ENCODE data around the gene ZNF385B. TPM values are rescaled to one million over a fixed set of nuclear protein-coding genes. Genes with fewer than 3 reads are reported as not detected.
"Not testable (repeated sequence)": the region's sequence is repeated elsewhere in the genome, so short reads cannot be mapped to it uniquely, and the experiment has no call there.

Gene ZNF385B
- 0.22 TPM in 1 of 2 replicates, not detected in the other for total RNA-seq (2014; rRNA removed; shearing (Covaris generic))

DNA sequence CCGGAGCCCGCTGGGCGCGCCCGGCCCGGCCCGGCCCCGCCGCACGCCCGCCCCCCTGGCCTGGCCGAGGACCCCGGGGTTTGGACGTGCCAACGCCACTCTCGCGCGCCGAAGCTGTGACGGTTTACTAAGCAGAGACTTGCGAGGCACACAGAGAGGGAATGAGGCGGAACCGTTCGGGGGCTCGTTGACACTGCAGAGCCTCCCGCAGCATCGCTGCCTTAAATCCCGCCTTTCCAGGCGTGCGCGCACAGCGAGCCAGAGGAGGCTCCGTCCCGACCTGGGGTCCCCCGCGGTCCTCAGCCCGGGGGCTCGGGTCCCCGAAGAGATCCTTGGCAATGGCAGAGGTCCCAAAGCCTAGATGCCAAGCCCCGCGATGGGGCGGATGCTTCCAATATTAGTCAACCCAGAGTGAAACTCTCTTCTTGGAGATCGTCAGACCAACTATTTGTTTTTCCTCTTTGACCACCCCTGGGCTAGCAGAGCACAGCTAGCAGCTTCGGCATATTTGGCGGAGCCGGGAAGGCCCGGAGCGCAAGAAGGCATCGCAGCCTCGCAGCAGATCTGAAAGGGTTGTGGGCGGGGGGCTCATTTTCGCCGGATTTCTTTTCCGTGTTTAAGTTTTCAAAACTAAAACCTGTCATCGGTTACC lies at the start of gene ZNF385B:
TSS of gene ZNF385B (minus strand) at position 197 of the 652 bp plus-strand sequence.
- no peak for DNase-seq (ENCODE audit: low spot score)

DNA sequence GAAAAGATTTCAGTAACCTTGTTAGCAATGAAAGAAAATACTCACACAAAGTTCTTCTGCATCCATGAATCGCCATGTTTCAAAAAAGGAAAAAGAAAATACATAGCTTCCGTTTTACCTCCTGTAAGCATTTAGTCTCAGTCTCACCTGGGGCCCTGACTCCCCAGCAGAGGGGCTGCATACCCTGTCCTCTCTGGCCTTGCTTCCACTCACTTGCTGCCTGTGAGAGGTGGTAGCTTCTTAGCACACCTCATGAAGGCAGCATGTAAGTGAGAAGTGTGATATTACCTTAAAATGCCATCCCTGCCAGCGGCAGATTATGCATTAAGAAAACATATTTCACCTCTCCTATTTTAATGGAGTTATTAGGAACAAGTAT lies 49.3 kb upstream of the ZNF385B start:
- no peak for DNase-seq (ENCODE audit: low spot score)

DNA sequence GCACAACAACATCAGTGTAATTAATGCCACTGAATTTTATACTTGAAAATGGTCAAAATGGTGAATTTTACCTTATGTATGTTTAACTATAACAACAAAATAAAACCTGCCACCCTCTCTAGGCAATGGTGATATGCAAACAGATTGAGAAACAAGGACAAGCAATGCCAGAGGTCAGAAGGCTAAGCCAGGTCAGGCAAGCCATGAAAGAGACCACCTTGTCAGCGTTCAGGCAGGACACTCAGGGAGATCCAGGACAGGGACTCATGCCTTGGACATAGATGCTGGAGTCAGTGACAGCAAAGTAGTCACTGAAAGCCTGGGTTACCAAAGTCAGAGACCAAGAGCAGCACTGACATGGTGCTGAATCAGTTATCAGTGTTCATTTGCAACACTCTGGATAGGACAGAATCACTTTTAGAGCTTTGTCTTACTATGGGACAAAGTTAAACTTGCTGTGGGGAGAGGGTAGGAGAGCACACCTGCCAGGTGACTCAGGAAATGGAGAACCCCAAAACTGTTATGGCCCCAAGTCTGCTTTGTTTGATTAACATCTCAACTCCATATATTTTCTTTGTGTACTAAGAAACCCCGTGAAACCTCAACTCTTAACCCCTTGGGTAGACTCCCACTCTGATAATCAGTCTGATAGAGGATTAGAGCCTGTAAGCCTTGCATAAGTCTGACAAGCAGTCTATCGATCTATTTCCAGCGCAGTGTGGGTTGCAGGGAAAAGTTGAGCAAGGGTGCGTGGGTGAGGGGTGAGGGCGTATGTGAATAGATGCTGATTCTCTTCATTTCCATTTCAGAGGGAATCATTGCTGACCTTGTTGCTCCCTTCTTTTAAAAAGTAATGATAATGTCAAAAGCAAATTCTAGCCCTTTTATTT lies 48.7 kb upstream of the ZNF385B start:
- DNase-seq (ENCODE audit: low spot score): no peak

DNA sequence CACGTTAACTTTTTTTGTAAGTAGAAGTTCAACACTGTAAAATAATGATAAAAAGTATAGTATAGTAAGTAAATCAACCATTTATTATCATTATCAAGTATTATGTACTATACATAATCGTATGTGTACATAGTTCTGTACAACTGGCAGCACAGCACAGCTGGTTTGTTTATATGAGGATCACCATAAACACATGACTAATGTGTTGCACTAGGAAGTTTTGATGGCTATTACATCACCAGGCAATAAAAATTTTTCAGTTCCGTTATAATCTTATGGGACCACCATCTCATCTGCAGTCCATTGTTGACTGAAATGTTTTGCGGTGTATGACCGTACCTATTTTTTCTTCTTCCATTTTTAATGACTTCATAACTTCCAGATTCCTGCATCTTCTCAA lies 39.2 kb upstream of the ZNF385B start:
- DNase-seq (ENCODE audit: low spot score): no peak

DNA sequence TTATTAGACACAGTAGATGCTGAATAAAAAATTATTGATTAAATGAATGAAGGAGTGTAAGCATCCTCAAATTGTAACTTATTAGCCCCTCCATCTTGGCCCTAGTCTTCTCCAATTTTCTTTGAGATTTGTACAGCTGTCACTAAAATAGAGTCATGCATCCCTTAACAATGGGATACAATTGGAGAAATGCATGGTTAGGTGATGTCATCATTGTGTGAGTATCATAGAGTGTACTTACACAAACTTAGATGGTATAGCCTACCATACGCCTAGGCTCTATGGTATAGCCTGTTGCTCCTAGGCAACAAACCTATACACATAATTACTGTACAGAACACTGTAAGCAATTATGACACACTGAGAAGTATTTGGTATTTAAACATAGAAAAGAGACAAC lies 38.3 kb upstream of the ZNF385B start:
- DNase-seq (ENCODE audit: low spot score): no peak

DNA sequence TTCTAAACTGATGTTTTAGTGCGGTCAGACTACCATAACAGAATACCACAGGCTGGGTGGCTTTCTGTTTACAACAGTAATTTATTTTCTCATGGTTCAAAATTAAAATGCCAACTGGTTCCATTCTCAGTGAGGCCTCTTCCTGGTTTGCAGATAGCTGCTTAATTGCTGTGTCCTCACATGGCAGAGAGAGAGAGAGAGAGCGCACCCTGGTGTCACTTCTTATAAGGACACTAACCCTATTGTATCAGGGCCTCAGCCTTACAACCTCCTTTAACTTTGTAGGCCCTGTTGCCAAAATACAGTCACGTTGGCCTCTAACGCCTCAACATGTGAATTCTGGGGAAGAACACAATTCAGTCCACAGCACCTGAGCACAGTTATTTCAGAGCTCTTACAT lies 37.5 kb upstream of the ZNF385B start:
- DNase-seq (ENCODE audit: low spot score): peak; percentile 19

DNA sequence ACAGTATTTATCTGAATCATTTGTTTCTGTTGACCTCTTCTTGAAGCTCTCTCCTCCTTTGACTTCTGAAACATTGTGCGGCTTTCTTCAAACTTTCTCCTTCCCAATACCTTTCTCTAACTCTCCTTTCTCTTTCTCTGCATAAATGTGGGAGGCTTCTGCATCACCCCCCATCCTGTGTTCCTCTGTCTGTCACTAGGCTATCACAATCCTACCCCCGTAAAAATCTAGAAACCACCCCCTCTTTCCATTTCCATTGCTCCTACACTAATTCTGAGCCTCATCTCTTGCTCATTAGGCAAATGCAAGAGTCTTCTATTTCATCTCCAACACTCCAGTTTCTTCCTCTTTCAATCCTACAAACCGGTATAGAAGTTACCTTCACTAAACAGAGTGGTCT lies 32.2 kb upstream of the ZNF385B start:
- DNase-seq (ENCODE audit: low spot score): no peak

DNA sequence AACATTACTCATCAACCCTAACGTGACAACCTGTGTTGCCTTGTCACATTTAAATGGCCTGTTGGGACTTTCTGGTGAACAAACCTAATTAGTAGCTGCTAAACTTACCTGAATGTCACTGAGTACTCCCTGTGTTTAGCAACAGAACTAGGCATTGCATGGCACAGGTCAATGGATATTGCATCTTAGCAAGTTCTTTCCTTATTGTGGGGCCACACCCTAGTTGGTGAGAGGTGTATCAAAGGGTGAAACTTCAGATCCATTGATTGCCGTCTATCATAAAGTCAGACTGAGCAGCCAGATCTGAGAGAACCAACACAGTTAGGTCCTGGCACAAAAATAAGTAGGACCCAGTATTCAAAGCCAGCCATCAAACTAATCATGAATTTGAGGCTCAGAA lies 29.8 kb upstream of the ZNF385B start:
- DNase-seq (ENCODE audit: low spot score): no peak

DNA sequence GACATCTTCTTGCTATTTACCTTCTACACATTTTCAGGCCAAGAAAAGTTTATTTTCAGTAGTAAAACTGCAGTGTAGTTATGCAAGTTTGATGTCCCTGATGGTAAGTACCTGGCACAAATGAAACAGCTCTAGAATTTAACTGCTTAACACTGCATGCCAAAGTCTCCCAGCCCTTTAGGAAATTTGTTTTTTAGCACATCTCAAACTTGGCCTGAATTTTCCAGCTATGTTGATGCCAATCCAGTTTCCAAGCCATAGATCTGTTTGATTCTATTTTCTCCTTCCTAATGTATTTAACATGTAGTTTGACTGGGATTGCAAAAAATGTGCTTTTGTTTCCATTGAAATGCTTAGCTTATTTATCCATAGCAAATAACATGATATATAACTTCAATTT lies 29.3 kb upstream of the ZNF385B start:
- DNase-seq (ENCODE audit: low spot score): no peak

DNA sequence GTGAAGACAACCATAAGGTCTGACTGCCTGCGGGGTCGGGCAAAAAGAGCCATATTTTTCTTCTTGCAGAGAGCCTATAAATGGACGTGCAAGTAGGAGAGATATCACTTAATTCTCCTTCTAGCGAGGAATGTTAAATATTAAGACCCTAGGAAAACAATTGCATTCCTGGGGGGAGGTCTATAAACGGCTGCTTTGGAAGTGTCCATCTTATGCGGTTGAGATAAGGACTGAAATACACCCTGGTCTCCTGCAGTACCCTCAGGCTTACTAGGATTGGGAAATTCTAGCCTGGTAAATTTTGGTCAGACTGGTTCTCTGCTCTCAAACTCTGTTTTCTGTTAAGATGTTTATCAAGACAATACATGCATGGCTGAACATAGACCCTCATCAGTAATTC lies 27.2 kb upstream of the ZNF385B start:
- not testable (repeated sequence) for DNase-seq (ENCODE audit: low spot score)

DNA sequence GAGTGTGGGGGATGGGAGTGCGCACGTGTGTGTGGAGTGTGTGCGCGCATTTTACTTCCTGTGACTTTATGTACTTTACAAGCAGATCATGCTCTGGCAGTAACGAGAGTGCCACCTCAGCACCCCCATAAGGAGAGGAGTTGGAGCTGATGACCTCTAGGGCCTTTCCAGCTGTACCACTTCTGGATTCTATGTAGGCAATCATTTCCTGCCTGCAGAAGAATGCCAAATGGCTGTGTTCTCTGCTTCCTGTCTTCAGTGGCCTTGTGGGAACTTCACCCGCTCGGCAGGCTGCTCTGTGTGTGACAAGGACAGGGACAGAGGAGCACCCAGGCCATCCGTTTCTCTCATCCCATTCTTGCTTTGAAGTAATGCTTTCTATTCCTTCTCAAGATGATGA lies 22.8 kb upstream of the ZNF385B start:
- no peak for DNase-seq (ENCODE audit: low spot score)

DNA sequence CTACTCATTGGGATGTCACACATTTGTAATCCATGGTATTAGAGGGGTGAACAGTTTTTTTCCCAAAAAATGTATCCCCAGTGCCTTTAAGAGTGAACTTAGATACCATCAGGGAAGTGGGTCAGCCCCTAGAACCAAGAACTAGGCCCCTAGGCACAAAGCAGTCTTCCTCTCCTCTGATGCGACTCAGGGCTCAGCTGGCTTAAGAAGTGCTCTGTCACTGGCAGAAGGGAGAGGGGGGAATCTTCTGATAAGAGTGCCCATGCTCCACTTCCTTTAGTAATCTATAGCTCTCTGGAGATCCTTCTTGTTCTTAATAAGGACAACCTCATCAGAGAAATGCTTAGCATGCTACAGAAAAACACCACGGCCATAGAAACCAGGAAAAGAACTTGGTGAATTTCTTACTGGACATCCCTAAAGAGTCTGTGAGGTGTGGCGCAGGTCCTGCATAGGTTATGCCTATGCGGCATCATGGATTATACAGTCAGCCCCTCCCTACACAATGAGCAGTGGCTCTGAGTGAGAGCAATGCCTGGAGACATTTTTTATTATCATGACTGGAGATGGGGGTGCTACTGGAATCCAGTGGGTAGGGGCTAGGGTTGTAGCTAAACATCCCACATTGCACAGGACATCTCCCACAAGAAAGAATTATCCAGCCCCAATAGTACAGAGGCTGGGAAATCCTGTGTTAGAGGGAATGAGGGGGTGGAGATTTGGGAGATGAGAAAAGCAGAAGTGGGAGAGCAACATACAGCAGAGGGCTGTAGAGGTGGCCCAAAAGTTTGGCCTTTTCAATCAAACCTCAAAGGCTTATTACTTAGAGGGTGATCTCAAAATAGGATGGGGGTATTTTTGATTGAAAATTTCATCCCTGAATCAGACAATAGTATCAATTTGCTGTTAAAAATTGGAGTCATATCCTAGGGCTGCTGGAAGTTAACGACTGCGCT lies 21.7 kb upstream of the ZNF385B start:
- no peak for DNase-seq (ENCODE audit: low spot score)

DNA sequence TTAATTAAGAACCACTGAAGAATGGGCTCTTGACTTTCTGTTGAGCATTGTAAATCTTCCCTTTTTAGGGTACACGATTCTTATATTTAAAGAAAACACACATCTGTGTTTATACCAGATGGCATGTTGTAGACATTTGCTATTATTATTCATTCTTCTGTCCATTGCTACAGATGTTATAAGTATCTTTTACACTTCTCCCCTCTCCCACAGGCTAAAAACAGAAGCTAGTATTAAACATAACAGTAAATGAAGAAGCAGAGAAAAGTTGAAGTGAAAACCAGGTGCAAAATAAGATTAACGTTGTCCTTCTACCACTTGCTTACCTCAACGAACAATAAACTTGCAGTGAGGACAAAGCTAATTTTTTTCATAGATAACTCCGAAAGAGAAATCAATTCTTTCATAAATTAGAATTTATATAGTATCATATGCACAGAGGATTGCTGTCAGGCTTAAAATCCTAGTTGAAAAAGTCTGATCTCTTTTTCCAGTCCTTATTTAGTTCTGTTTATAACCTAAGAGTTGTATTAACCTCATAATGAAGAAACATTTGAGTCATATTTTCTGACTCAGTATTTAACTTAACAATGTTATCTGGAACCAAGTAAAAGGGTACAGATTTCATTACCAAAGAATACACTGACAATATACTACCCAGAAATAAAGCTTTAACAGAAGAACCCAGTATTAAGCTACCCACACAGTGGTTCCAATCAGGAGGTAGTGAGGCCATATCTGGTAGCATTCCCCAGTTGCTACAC lies 16.4 kb upstream of the ZNF385B start:
- DNase-seq (ENCODE audit: low spot score): no peak

DNA sequence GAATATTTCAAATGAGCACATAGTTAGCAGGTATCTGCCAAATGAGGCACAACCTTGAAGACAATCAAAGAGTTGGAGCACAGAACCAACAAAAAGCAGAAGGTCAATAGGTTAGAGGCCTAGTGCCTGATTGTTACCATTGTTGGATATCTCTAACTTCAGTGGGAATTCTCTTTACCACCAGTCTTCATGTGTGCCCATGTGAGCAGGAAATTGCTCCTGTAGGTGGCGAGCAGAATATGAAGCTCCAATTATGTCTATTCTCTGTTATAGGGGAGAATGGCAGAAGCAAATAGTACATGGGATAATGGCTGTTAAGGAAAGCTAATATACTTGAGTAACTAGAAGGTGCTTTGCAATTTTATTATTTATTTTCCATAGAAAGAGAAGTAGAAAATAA lies 14.9 kb upstream of the ZNF385B start:
- no peak for DNase-seq (ENCODE audit: low spot score)

DNA sequence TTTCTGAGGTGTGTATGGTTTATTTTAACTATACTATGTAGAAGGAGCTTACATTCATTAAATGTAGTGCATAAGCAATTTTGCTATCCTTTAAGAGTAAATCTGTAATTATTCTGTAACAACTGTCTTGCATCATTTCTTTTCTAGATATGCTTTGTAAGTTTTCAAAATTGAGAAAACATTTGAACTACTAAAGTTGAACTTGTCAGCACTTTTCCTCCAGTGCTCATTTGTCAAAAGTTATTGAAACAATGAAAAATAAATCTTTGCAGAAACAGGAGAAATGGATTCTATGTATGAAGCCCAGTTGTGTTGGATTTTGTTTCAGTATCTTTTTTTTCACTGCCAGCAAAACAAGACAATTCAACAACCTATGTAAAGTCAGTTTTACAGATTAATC lies 14.5 kb upstream of the ZNF385B start:
- no peak for DNase-seq (ENCODE audit: low spot score)

DNA sequence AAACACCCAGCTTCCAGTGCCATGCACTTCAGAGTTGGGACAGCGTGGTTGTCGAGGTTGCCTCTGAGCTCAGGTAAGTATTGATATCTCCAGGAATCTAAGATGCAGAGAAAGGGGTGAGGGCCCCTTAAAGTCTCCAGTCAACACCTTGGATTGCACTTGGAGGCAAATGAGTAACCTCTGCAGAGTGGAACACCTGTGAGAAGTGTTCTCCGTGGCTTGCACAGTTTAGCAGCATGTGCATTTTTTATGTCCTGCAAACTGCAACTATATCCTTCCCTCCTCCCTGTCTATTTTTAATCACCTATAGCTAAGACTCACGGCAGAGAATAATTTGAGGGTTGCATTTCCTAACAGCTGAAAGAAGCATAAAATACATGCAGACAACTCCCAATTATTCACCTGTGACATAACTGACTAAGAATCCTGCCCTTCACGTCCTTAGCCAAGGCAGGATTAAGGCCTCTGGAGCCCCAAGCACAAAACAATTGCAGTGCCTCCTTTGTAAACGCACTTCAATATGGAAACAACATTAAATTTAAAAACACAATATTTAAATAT lies 1.6 kb upstream of the ZNF385B start:
- DNase-seq (ENCODE audit: low spot score): no peak

DNA sequence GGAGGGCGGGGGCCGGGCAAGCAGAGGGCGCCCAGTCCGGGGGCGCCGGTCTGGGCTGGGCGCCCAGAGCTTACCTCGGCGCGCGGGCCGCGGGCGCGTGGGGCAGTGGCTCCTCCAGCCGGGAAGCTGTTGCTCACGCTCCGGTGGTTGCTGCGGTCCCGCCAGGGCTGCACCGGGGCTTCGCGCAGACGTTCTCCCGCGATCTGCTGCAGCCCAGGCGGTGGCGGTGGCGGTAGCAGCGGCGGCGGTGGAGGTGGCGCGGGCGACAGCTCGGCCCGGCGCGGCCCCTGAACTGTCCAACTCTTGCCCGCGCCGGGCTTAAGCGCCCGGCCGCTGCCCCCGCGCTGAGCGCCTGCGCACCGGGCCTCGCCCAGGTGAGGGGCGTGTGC lies 391 bp downstream of the ZNF385B start:
- DNase-seq (ENCODE audit: low spot score): no peak

DNA sequence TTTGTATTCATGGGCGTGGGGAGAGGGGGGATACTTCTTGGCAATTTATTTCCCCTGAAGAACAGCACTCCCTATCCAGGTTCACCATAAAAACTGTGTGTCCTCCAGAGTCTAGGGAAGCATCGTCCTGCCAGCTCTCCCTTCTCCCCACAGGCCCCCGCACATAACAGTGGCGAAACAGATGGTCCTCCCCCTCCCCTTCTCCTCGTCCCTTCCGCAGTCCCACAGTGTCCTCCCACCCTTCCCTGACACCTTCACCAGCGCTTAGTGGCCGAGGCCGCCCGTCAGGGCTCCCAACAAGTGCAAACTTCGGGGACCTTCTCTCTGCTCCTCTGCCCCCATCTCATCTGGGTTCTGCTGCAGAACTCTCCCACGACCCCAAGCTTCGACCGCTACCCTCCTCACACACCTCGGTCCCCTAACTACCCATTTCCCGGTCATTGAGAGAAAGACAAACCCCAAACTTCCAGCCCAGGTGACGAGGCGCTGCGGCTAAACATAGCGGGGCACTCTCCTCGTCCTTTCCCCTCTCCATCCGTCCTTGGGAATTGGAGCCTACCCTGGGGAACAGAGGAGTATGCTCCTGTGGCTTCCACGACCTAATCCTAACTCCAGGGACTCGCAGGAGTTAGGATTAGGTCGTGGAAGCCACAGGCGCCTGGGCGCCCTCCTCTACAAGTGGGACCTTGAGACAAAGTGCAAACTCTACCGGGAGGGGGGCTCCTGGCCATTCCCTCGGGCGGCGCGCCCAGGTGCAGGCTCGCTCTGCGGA lies 971 bp downstream of the ZNF385B start:
- no peak for DNase-seq (ENCODE audit: low spot score)

DNA sequence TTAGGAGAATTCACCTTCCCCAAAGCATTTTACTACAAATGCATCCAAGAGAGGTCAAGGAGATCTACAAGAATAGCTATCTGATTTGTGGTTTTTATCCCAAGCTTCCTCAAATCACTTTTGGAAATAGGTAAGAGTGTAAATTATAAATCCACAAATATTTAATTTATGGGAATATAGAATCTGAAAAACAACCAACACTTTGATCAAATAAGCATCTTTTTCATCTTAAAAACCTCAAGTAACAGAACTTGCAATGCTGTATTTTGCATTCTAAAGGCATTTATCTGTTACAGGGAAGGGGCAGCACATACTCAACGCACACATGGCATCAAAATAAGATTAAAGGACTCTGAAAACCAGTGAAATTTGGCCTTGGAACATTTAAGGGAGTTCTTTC lies 1.9 kb downstream of the ZNF385B start:
- no peak for DNase-seq (ENCODE audit: low spot score)

DNA sequence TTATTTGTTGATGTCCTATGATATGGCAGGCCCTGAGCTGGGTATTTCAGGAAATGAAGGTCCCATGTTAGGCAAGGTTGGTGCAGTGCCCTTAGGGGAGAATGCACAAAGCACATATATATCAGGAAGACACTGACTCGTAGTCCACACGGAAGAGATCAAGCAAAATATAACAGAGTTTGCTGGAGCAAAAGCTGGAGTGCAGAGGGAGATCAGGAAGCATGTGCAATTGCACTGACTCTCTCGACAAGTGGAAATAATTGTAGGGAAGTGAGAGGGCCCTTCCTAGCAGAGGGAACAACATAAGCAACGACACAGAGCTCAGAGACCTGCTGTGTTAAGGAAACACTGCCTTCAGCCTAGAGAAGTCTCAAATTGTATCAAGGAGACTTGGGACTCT lies 4.2 kb downstream of the ZNF385B start:
- DNase-seq (ENCODE audit: low spot score): no peak
